ENCODE measurements around the gene FANCM. TPM values are rescaled to one million over a fixed set of nuclear protein-coding genes. Genes with fewer than 3 reads are reported as not detected.
"Not testable (repeated sequence)": the region's sequence is repeated elsewhere in the genome, so short reads cannot be mapped to it uniquely, and the experiment has no call there.

FANCM gene
- total RNA-seq, 1 donor from 2014 or later = 9.9 TPM

DNA sequence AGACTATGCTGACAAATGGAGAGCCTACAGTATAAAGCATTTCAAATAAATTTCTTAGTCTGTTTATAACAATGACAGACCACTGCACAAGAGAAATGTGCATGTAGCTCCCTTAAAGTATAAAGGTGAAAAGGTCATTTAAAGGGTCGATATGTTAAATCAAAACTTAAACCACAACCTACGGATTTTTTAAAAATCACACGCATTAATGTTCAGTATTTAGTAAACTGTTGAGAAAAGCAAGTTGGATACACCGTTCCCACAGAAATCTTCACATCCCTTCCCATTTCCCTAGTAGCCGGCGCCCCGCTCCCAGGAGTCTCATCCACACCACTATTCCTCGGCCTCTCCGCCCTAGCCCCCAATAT, 2.1 kb upstream of the FANCM start:
- Mint-ChIP-seq H3K4me3 (ENCODE audit: unreplicated experiment) (peak overlapping the region; percentile 100), H3K4me1 (ENCODE audit: unreplicated experiment) (peaks cover 28% of the 10 kb centered on the region)
- TF ChIP-seq, protein P1, sequence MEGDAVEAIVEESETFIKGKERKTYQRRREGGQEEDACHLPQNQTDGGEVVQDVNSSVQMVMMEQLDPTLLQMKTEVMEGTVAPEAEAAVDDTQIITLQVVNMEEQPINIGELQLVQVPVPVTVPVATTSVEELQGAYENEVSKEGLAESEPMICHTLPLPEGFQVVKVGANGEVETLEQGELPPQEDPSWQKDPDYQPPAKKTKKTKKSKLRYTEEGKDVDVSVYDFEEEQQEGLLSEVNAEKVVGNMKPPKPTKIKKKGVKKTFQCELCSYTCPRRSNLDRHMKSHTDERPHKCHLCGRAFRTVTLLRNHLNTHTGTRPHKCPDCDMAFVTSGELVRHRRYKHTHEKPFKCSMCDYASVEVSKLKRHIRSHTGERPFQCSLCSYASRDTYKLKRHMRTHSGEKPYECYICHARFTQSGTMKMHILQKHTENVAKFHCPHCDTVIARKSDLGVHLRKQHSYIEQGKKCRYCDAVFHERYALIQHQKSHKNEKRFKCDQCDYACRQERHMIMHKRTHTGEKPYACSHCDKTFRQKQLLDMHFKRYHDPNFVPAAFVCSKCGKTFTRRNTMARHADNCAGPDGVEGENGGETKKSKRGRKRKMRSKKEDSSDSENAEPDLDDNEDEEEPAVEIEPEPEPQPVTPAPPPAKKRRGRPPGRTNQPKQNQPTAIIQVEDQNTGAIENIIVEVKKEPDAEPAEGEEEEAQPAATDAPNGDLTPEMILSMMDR (IDR thresholded peaks at IDR 0.05; ENCODE audit: unreplicated experiment) = no peak

DNA sequence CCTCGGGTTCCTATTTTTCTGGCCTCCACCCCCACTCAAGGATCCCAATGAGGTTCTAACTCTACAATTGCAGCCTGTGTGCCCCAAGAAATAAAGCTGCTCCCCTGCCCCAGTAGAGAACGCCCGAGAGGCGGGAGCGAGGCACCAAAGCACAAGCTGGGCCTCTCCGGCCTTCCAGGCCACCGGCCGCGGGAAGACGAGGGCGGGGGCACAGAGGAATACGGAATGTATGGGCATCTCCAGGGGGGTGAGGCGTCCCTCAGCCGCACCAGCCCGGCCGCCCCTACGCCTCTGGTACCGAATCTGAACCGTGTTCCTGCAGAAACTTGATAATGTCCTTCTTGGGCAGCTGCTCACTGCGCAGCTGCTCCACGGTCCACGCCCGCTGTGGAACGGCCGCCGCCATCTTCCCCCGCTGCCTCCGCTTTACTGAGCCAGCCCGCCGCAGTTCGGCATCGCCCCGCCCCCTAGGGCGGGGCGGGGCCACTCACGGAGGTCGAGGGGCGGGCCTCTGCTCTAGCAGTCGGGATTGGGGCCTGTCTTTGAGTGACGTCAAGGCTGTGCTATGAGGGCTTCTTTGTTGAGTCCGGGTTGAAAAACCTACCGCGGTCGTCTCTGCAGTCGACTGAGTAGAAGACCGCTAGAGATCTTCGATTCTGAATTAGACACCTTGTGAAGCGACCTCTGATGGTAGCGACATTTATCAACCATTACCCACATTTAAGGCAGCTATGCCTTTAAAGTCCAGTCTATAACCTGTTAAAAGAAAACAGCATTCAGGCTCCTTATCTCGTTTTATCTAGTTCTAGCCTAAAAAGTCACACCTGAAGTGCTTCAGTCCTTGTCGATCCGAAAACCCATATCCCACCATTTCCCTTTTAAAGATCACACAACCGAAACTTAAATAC, 1.4 kb upstream of the FANCM start, which contains the start of gene FKBP3:
Gene FKBP3, minus strand, starts transcription at position 431 of the 908 bp plus-strand sequence. Its CDS starts 25 bp downstream, at position 406.
- peaks cover 28% of the 10 kb centered on the region for H3K4me1 Mint-ChIP-seq (ENCODE audit: unreplicated experiment)
- H3K9me3 Mint-ChIP-seq (ENCODE audit: unreplicated experiment) = no peaks in the 10 kb centered on the region
- H3K36me3 Mint-ChIP-seq (ENCODE audit: low read depth, unreplicated experiment) = peaks cover 6% of the 10 kb centered on the region
- peak; percentile 91 for DNase-seq (ENCODE audit: low spot score)
- peaks cover 7% of the 10 kb centered on the region for H3K27me3 Mint-ChIP-seq (ENCODE audit: unreplicated experiment)
- H3K27ac Mint-ChIP-seq (ENCODE audit: unreplicated experiment) = peak within 1 kb of the TSS; percentile 93
- H3K4me3 Mint-ChIP-seq (ENCODE audit: unreplicated experiment) = peak within 1 kb of the TSS; percentile 100
- TF ChIP-seq, protein P1 (IDR thresholded peaks at IDR 0.05; ENCODE audit: unreplicated experiment) = no peak

More for the DNA sequence above, 2.1 kb upstream of the FANCM start:
- Mint-ChIP-seq H3K36me3 (ENCODE audit: low read depth, unreplicated experiment) (peaks cover 6% of the 10 kb centered on the region), H3K9me3 (ENCODE audit: unreplicated experiment) (no peaks in the 10 kb centered on the region), H3K27ac (ENCODE audit: unreplicated experiment) (peak overlapping the region; percentile 88), H3K27me3 (ENCODE audit: unreplicated experiment) (peaks cover 7% of the 10 kb centered on the region)
- no peak for DNase-seq (ENCODE audit: low spot score)

DNA sequence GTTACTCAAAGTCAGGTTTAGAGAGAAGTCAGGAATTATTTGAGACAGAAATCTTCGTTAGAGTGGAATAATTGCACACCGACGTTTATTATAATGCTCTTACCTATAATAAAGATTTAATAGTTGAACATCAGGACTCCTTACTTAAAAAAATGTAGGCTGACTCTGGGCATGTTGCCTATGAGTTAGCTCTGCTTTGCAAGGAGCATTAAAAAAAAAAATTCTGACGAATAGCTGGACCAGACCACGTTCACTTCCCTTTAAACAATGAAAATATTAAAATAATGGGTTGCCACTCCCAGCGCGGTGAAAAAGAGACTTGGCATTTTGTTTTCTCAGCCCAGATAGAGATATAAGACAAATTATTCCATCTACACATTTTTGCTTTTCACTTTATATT, 574 bp upstream of the FANCM start:
- TF ChIP-seq, protein P1 (IDR thresholded peaks at IDR 0.05; ENCODE audit: unreplicated experiment) = no peak
- peaks cover 6% of the 10 kb centered on the region for H3K36me3 Mint-ChIP-seq (ENCODE audit: low read depth, unreplicated experiment)
- peaks cover 7% of the 10 kb centered on the region for H3K27me3 Mint-ChIP-seq (ENCODE audit: unreplicated experiment)
- H3K4me3 Mint-ChIP-seq (ENCODE audit: unreplicated experiment) = peak overlapping the region; percentile 100
- H3K4me1 Mint-ChIP-seq (ENCODE audit: unreplicated experiment) = peaks cover 28% of the 10 kb centered on the region
- H3K27ac Mint-ChIP-seq (ENCODE audit: unreplicated experiment) = peak overlapping the region; percentile 93
- H3K9me3 Mint-ChIP-seq (ENCODE audit: unreplicated experiment) = no peaks in the 10 kb centered on the region
- no peak for DNase-seq (ENCODE audit: low spot score)

DNA sequence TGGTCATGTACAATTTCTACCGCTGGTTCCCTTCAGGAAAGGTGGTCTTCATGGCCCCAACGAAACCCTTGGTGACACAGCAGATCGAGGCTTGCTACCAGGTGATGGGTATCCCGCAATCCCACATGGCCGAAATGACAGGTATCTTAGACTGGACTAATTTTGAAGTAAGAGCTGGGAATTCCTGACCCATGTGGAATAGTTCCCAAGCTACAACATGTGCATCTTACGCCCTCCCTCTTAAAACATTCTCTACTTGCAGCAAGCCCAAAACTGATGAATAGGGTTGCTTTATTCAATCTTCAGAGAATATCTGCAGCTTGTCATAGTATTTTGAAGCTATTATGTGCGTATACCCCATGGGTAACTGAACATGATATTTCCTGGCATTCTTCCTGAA, 669 bp downstream of the FANCM start:
- TF ChIP-seq, protein P1 (IDR thresholded peaks at IDR 0.05; ENCODE audit: unreplicated experiment) = no peak
- peaks cover 7% of the 10 kb centered on the region for H3K27me3 Mint-ChIP-seq (ENCODE audit: unreplicated experiment)
- H3K36me3 Mint-ChIP-seq (ENCODE audit: low read depth, unreplicated experiment) = peaks cover 6% of the 10 kb centered on the region
- peak overlapping the region; percentile 100 for H3K4me3 Mint-ChIP-seq (ENCODE audit: unreplicated experiment)
- H3K27ac Mint-ChIP-seq (ENCODE audit: unreplicated experiment) = peak overlapping the region; percentile 88
- no peaks in the 10 kb centered on the region for H3K9me3 Mint-ChIP-seq (ENCODE audit: unreplicated experiment)
- DNase-seq (ENCODE audit: low spot score) = no peak
- peaks cover 28% of the 10 kb centered on the region for H3K4me1 Mint-ChIP-seq (ENCODE audit: unreplicated experiment)

DNA sequence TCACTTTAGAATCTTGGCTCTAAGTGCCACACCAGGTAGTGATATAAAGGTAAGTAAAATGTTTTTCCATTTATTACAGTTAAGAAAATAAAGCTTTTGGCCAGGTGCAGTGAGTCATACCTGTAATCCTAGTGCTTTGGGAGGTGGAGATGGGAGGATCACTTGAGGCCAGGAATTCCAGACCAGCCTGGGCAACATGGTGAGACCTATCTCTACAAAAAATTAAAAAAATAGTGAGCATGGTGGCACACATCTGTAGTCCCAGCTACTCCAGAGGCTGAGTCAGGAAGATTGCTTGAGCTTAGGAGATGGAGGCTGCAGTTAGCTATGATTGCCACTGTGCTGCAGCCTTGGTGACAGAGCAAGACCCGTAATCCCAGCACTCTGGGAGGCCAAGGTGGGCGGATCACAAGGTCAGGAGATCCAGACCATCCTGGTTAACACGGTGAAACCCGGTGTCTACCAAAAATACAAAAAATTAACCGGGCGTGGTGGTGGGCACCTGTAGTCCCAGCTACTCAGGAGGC, 5.0 kb downstream of the FANCM start:
- DNase-seq (ENCODE audit: low spot score) = no peak
- H3K9me3 Mint-ChIP-seq (ENCODE audit: unreplicated experiment) = no peaks in the 10 kb centered on the region
- no peak overlapping the region for H3K27ac Mint-ChIP-seq (ENCODE audit: unreplicated experiment)
- H3K4me1 Mint-ChIP-seq (ENCODE audit: unreplicated experiment) = peaks cover 19% of the 10 kb centered on the region
- no peak overlapping the region for H3K4me3 Mint-ChIP-seq (ENCODE audit: unreplicated experiment)
- peaks cover 11% of the 10 kb centered on the region for H3K36me3 Mint-ChIP-seq (ENCODE audit: low read depth, unreplicated experiment)
- H3K27me3 Mint-ChIP-seq (ENCODE audit: unreplicated experiment) = peaks cover 4% of the 10 kb centered on the region
- TF ChIP-seq, protein P1 (IDR thresholded peaks at IDR 0.05; ENCODE audit: unreplicated experiment) = no peak

DNA sequence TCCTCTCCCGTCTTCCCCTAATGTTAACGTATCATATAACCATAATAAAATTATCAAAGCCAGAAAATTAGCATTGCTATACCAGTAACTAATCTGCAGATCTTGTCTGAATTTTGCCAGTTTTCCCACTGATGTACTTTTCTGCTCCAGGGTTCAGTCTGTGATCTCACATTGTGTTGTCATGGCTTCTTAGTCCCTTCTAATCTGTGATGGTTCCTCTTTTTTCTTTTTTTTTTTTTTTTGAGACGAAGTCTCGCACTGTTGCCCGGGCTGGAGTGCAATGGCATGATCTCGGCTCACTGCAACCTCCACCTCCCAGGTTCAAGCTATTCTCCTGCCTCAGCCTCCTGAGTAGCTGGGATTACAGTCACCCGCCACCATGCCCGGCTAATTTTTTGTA, 6.4 kb downstream of the FANCM start:
- H3K27me3 Mint-ChIP-seq (ENCODE audit: unreplicated experiment); DNase-seq (ENCODE audit: low spot score); H3K27ac Mint-ChIP-seq (ENCODE audit: unreplicated experiment); H3K4me3 Mint-ChIP-seq (ENCODE audit: unreplicated experiment); H3K9me3 Mint-ChIP-seq (ENCODE audit: unreplicated experiment): not testable (repeated sequence)
- Mint-ChIP-seq H3K4me1 (ENCODE audit: unreplicated experiment) (peaks cover 10% of the 10 kb centered on the region), H3K36me3 (ENCODE audit: low read depth, unreplicated experiment) (peaks cover 11% of the 10 kb centered on the region)
